Measurements from ENCODE around the gene ADD2.

DNA sequence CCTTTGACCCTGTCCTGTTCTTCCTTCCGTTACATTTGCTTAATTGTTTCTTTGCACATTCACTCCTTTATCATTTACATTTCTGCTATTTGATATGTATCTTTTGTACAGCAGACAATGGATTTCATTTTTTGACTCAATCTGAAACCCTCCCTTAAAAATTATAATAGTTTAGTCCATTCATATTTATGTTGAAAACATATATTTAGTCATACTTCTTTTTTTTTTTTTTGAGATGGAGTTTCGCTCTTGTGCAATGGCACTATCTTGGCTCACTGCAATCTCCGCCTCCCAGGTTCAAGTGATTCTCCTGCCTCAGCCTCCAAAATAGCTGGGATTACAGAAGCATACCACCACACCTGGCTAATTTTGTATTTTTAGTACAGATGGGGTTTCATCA is 119.0 kb downstream of the ADD2 start:
- TF ChIP-seq CTCF (IDR thresholded peaks at IDR 0.05) (no peak), EZH2 (IDR thresholded peaks at IDR 0.05; ENCODE audit: borderline replicate concordance, insufficient read depth, low read depth, low read length, poor library complexity, severe bottlenecking) (no peak)

All from B cell (primary cell).